Nephron progenitor cell (in vitro differentiated cells): Measurements from ENCODE around the gene PAK6.

Source experiments
- DNase-seq: peaks from one replicate; pipeline ENCODE4 v3.0.0; 2021
- H3K27ac Mint-ChIP-seq: 2 replicates; pipeline ENCODE4 v1.8.0; 2021; ENCODE audit warnings: mild to moderate bottlenecking, moderate library complexity, mixed read lengths
- H3K27me3 Mint-ChIP-seq: 2 replicates; pipeline ENCODE4 v1.8.0; 2021; ENCODE audit warnings: mild to moderate bottlenecking, low read depth, mixed read lengths; ENCODE audit not compliant: poor library complexity
- H3K36me3 Mint-ChIP-seq: 2 replicates; pipeline ENCODE4 v1.8.0; 2021; ENCODE audit warnings: low read depth, mixed read lengths
- H3K4me1 Mint-ChIP-seq: 2 replicates; pipeline ENCODE4 v1.8.0; 2021; ENCODE audit warnings: mixed read lengths
- H3K4me3 Mint-ChIP-seq: 2 replicates; pipeline ENCODE4 v1.8.0; 2021; ENCODE audit warnings: mild to moderate bottlenecking, moderate library complexity, mixed read lengths
- H3K9me3 Mint-ChIP-seq: 2 replicates; pipeline ENCODE4 v1.8.0; 2021; ENCODE audit warnings: mild to moderate bottlenecking, moderate library complexity, mixed read lengths
- TF ChIP-seq, protein P1 (sequence below): fragments of 200-600 bp; sonication (generic); IDR thresholded peaks from 2 replicates; pipeline ENCODE4 v1.5.0; 2021; ENCODE audit warnings: antibody characterized with exemption

The PAK6 gene

DNA sequence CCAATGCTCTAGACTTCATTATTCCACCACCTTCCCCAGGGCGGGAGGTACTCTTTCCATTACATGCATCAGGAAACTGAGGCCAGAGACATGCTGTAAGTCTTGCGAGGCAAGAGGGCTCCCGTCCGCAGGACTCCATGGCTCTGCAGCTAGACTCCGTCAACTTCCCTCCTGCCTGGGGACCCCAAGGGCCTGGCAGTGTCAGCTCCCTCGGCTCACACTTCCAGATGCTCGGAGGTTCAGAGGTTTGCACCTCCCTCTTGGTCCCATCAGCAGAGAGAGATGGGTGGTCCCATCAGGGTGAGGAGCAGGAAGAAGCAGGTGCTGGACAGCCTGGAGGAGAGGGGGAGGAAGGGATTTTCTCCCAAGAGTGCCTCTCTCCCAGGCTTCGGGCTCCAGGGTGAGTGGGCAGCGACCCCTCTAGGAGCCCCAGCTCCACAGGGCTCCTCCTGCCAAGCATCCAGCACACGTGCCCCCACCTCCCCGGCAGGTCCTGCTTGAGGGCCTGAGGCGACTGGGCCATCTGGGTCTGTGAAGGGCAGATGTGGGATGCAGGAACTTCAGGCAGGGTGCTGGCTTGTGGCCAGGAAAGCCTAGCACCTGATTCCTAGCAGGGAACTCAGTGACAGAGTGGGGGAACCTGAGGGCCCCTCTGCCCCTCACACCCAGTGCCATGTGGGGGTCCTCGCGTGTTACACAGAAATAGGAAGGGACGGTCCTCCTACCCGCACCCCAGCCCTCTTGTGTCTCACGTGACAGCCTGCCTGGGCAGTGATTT, 9.3 kb downstream of the PAK6 start:
- TF ChIP-seq, protein P1, sequence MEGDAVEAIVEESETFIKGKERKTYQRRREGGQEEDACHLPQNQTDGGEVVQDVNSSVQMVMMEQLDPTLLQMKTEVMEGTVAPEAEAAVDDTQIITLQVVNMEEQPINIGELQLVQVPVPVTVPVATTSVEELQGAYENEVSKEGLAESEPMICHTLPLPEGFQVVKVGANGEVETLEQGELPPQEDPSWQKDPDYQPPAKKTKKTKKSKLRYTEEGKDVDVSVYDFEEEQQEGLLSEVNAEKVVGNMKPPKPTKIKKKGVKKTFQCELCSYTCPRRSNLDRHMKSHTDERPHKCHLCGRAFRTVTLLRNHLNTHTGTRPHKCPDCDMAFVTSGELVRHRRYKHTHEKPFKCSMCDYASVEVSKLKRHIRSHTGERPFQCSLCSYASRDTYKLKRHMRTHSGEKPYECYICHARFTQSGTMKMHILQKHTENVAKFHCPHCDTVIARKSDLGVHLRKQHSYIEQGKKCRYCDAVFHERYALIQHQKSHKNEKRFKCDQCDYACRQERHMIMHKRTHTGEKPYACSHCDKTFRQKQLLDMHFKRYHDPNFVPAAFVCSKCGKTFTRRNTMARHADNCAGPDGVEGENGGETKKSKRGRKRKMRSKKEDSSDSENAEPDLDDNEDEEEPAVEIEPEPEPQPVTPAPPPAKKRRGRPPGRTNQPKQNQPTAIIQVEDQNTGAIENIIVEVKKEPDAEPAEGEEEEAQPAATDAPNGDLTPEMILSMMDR: no peak
- DNase-seq: no peak
- peaks cover 23% of the 10 kb centered on the region for H3K4me1 Mint-ChIP-seq
- no peak overlapping the region for H3K27ac Mint-ChIP-seq
- peaks cover 61% of the 10 kb centered on the region for H3K27me3 Mint-ChIP-seq
- no peaks in the 10 kb centered on the region for H3K9me3 Mint-ChIP-seq
- H3K36me3 Mint-ChIP-seq: no peaks in the 10 kb centered on the region
- no peak overlapping the region for H3K4me3 Mint-ChIP-seq

DNA sequence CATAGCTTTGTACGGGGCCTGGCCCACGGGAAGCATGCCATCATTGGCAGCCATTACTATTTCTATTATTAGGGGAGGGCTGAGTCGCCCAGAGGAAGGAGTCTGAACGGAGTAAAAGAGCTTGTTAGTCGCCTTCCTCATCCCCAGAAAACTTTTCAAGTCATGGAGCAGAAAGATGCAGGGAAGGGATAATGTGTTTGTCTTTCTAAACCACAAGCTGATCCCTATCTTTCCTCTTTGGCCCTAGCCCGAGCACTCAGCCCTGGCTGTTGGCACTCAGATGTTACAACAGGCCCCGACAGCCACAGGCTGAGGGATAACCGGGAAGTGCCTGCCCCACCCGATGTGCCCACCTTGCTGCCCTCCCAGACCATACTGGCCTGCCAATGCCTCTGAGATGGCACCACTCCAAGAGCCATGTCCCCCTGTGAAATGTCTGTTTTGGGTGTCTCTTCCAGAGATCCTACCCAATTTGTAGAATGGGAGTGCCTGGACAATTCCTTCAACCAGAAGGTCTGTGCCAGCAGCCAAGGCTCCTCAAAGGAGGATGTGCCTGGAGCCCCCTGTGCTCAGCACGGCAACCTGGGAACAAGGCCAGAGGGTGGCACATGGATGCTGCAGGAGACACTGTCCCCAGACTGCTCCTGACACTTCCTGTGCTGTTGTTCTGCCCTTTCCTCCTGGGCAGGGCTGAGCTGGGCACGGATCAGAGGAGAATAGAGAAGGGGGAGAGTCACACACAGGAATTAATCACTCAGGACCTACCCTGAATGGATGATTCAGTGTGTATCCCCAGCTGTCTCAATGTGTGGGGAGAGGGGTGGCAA, 10.8 kb downstream of the PAK6 start:
- no peak overlapping the region for H3K4me3 Mint-ChIP-seq

GRCh38 chr15:40250304-40250656, 11.4 kb downstream of the PAK6 start:
- H3K4me1 Mint-ChIP-seq: peaks cover 25% of the 10 kb centered on the region
- no peak for DNase-seq
- peaks cover 81% of the 10 kb centered on the region for H3K27me3 Mint-ChIP-seq
- no peak overlapping the region for H3K4me3 Mint-ChIP-seq
- TF ChIP-seq, protein P1: no peak
- H3K27ac Mint-ChIP-seq: no peak overlapping the region
- H3K36me3 Mint-ChIP-seq: no peaks in the 10 kb centered on the region
- no peaks in the 10 kb centered on the region for H3K9me3 Mint-ChIP-seq

More for the DNA sequence above, 10.8 kb downstream of the PAK6 start:
- DNase-seq: no peak
- Mint-ChIP-seq H3K27me3 (peaks cover 76% of the 10 kb centered on the region), H3K4me1 (peaks cover 24% of the 10 kb centered on the region), H3K9me3 (no peaks in the 10 kb centered on the region), H3K36me3 (no peaks in the 10 kb centered on the region), H3K27ac (no peak overlapping the region)
- TF ChIP-seq, protein P1: no peak

GRCh38 chr15:40250771-40251483, 12.1 kb downstream of the PAK6 start:
- H3K36me3 Mint-ChIP-seq: no peaks in the 10 kb centered on the region
- H3K4me1 Mint-ChIP-seq: peaks cover 25% of the 10 kb centered on the region
- H3K4me3 Mint-ChIP-seq: peak overlapping the region; percentile 30
- no peaks in the 10 kb centered on the region for H3K9me3 Mint-ChIP-seq
- no peak overlapping the region for H3K27ac Mint-ChIP-seq
- H3K27me3 Mint-ChIP-seq: peaks cover 80% of the 10 kb centered on the region
- DNase-seq: no peak
- TF ChIP-seq, protein P1: no peak

- Mint-ChIP-seq H3K9me3 (no peaks in the 10 kb centered on the region), H3K36me3 (no peaks in the 10 kb centered on the region), H3K4me1 (peaks cover 31% of the 10 kb centered on the region), H3K27ac (no peak overlapping the region), H3K27me3 (peaks cover 77% of the 10 kb centered on the region), H3K4me3 (peak overlapping the region; percentile 25)
- no peak for DNase-seq
- TF ChIP-seq, protein P1: no peak
These were observed 12.8 kb downstream of the PAK6 start for GRCh38 chr15:40251486-40252140.
